Measurements from ENCODE around the gene PDCD11. TPM values are rescaled to one million over a fixed set of nuclear protein-coding genes. Genes with fewer than 3 reads are reported as not detected.
"Not testable (repeated sequence)": the region's sequence is repeated elsewhere in the genome, so short reads cannot be mapped to it uniquely, and the experiment has no call there.

The PDCD11 gene
- total RNA-seq, 2 donors from 2014 or later: 13.3 to 33.8 TPM

- 82% methylated on average over 5 of the region's 5 CpGs for whole genome bisulfite sequencing
- H3K4me1 ChIP-seq (replicated peaks): no peaks in the 10 kb centered on the region
- H3K9me3 ChIP-seq: no peaks in the 10 kb centered on the region
- no peak overlapping the region for H3K4me3 ChIP-seq
- H3K27ac ChIP-seq: no peak overlapping the region
- H3K36me3 ChIP-seq: no peaks in the 10 kb centered on the region
- DNase-seq (ENCODE audit: low spot score): no peak
- intact Hi-C loops (cut with DNase I): no loop called here
- TF ChIP-seq POLR2AphosphoS5 (IDR thresholded peaks at IDR 0.05) (no peak), POLR2A (IDR thresholded peaks at IDR 0.05) (no peak), CTCF (IDR thresholded peaks at IDR 0.05) (no peak)
- H3K27me3 ChIP-seq (replicated peaks; ENCODE audit: insufficient read depth): no peaks in the 10 kb centered on the region
Measured at GRCh38 chr10:103355906-103356599, 40.4 kb upstream of the PDCD11 start.

GRCh38 chr10:103359493-103359892 is 36.9 kb upstream of the PDCD11 start:
- H3K4me3 ChIP-seq; H3K27ac ChIP-seq; DNase-seq (ENCODE audit: low spot score); H3K27me3 ChIP-seq (replicated peaks; ENCODE audit: insufficient read depth); H3K9me3 ChIP-seq; intact Hi-C loops (cut with DNase I); H3K36me3 ChIP-seq; H3K4me1 ChIP-seq (replicated peaks): not testable (repeated sequence)
- WGBS: 94% methylated on average over 4 of the region's 4 CpGs

- intact Hi-C loops (cut with DNase I); H3K9me3 ChIP-seq; H3K4me1 ChIP-seq (replicated peaks); DNase-seq (ENCODE audit: low spot score); H3K36me3 ChIP-seq; H3K27ac ChIP-seq; H3K4me3 ChIP-seq; H3K27me3 ChIP-seq (replicated peaks; ENCODE audit: insufficient read depth): not testable (repeated sequence)
- 92% methylated on average over 9 of the region's 9 CpGs for WGBS
Measured at GRCh38 chr10:103360791-103361190, 35.6 kb upstream of the PDCD11 start.

- no peaks in the 10 kb centered on the region for H3K36me3 ChIP-seq
- peak overlapping the region; percentile 82 to 88 for H3K27ac ChIP-seq
- intact Hi-C loops (cut with DNase I): no loop called here
- WGBS: 55% methylated on average over 10 of the region's 10 CpGs
- no peaks in the 10 kb centered on the region for H3K4me1 ChIP-seq (replicated peaks)
- TF ChIP-seq CTCF (IDR thresholded peaks at IDR 0.05): no peak
- DNase-seq (ENCODE audit: low spot score): no peak
- no peaks in the 10 kb centered on the region for H3K27me3 ChIP-seq (replicated peaks; ENCODE audit: insufficient read depth)
- no peaks in the 10 kb centered on the region for H3K9me3 ChIP-seq
- H3K4me3 ChIP-seq: peak overlapping the region; percentile 82 to 96
Measured at GRCh38 chr10:103367379-103367781, 29.0 kb upstream of the PDCD11 start.

- intact Hi-C loops (cut with DNase I): loop anchor here (1.0 kb wide), 1 partner anchor 28 kb away; the partner anchor contains the start of genes ATP5MK and PDCD11
- Histone ChIP-seq H3K27me3 (replicated peaks; ENCODE audit: insufficient read depth) (no peaks in the 10 kb centered on the region), H3K4me3 (peak within 1 kb of the TSS; percentile 82 to 96), H3K4me1 (replicated peaks) (no peaks in the 10 kb centered on the region), H3K36me3 (no peaks in the 10 kb centered on the region), H3K27ac (peak within 1 kb of the TSS; percentile 82 to 88), H3K9me3 (no peaks in the 10 kb centered on the region)
- WGBS: under 1% methylated on average over 32 of the region's 81 CpGs
- TF ChIP-seq POLR2A (IDR thresholded peaks at IDR 0.05): peak; percentile 79
- TF ChIP-seq POLR2AphosphoS5 (IDR thresholded peaks at IDR 0.05): peak; percentile 100
- peak in 3 of 4 experiments; percentile 8 to 37 (median 24) for TF ChIP-seq CTCF (IDR thresholded peaks at IDR 0.05)
- peak; percentile 92 for DNase-seq (ENCODE audit: low spot score)
Measured at GRCh38 chr10:103367782-103368518, 28.5 kb upstream of the PDCD11 start, which contains the start of gene TAF5. TSS of gene TAF5 (plus strand) at chr10:103367976. CDS start at chr10:103367990, 14 bp downstream.

Measured in prostate gland (tissue), 2 donors.